ENCODE data around the gene ACAN.

DNA sequence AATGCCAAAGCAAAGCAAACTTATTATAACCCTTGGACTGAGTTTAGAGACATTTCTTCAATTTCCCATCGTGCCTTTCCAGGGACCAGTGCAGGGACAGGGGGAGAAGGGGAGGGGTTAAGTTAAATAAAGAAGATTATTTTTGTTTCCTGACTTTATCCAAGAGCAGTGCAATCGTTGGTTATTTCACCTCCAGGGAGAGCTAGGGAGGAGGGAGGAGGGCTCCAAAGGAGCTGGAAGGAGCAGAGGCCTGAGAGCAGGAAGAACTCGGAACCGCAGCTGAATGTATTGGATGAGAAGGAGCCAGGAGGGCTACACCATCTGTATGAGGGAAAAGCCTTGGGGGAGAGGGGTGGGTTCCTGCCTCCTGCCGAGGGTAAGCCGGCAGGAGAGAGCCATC lies 71.4 kb downstream of the ACAN start:
- TF ChIP-seq BCL6 (CRISPR knock-in tag; IDR thresholded peaks at IDR 0.05): no peak
- TF ChIP-seq, protein P1, sequence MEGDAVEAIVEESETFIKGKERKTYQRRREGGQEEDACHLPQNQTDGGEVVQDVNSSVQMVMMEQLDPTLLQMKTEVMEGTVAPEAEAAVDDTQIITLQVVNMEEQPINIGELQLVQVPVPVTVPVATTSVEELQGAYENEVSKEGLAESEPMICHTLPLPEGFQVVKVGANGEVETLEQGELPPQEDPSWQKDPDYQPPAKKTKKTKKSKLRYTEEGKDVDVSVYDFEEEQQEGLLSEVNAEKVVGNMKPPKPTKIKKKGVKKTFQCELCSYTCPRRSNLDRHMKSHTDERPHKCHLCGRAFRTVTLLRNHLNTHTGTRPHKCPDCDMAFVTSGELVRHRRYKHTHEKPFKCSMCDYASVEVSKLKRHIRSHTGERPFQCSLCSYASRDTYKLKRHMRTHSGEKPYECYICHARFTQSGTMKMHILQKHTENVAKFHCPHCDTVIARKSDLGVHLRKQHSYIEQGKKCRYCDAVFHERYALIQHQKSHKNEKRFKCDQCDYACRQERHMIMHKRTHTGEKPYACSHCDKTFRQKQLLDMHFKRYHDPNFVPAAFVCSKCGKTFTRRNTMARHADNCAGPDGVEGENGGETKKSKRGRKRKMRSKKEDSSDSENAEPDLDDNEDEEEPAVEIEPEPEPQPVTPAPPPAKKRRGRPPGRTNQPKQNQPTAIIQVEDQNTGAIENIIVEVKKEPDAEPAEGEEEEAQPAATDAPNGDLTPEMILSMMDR (IDR thresholded peaks at IDR 0.05 in 2 of 3, conservative IDR thresholded peaks at IDR 0.05 in 1 of 3; ENCODE audit: insufficient read depth in 2 of 3, low read depth in 1 of 3, low read length in 3 of 3): no peak
- TF ChIP-seq, protein P2, sequence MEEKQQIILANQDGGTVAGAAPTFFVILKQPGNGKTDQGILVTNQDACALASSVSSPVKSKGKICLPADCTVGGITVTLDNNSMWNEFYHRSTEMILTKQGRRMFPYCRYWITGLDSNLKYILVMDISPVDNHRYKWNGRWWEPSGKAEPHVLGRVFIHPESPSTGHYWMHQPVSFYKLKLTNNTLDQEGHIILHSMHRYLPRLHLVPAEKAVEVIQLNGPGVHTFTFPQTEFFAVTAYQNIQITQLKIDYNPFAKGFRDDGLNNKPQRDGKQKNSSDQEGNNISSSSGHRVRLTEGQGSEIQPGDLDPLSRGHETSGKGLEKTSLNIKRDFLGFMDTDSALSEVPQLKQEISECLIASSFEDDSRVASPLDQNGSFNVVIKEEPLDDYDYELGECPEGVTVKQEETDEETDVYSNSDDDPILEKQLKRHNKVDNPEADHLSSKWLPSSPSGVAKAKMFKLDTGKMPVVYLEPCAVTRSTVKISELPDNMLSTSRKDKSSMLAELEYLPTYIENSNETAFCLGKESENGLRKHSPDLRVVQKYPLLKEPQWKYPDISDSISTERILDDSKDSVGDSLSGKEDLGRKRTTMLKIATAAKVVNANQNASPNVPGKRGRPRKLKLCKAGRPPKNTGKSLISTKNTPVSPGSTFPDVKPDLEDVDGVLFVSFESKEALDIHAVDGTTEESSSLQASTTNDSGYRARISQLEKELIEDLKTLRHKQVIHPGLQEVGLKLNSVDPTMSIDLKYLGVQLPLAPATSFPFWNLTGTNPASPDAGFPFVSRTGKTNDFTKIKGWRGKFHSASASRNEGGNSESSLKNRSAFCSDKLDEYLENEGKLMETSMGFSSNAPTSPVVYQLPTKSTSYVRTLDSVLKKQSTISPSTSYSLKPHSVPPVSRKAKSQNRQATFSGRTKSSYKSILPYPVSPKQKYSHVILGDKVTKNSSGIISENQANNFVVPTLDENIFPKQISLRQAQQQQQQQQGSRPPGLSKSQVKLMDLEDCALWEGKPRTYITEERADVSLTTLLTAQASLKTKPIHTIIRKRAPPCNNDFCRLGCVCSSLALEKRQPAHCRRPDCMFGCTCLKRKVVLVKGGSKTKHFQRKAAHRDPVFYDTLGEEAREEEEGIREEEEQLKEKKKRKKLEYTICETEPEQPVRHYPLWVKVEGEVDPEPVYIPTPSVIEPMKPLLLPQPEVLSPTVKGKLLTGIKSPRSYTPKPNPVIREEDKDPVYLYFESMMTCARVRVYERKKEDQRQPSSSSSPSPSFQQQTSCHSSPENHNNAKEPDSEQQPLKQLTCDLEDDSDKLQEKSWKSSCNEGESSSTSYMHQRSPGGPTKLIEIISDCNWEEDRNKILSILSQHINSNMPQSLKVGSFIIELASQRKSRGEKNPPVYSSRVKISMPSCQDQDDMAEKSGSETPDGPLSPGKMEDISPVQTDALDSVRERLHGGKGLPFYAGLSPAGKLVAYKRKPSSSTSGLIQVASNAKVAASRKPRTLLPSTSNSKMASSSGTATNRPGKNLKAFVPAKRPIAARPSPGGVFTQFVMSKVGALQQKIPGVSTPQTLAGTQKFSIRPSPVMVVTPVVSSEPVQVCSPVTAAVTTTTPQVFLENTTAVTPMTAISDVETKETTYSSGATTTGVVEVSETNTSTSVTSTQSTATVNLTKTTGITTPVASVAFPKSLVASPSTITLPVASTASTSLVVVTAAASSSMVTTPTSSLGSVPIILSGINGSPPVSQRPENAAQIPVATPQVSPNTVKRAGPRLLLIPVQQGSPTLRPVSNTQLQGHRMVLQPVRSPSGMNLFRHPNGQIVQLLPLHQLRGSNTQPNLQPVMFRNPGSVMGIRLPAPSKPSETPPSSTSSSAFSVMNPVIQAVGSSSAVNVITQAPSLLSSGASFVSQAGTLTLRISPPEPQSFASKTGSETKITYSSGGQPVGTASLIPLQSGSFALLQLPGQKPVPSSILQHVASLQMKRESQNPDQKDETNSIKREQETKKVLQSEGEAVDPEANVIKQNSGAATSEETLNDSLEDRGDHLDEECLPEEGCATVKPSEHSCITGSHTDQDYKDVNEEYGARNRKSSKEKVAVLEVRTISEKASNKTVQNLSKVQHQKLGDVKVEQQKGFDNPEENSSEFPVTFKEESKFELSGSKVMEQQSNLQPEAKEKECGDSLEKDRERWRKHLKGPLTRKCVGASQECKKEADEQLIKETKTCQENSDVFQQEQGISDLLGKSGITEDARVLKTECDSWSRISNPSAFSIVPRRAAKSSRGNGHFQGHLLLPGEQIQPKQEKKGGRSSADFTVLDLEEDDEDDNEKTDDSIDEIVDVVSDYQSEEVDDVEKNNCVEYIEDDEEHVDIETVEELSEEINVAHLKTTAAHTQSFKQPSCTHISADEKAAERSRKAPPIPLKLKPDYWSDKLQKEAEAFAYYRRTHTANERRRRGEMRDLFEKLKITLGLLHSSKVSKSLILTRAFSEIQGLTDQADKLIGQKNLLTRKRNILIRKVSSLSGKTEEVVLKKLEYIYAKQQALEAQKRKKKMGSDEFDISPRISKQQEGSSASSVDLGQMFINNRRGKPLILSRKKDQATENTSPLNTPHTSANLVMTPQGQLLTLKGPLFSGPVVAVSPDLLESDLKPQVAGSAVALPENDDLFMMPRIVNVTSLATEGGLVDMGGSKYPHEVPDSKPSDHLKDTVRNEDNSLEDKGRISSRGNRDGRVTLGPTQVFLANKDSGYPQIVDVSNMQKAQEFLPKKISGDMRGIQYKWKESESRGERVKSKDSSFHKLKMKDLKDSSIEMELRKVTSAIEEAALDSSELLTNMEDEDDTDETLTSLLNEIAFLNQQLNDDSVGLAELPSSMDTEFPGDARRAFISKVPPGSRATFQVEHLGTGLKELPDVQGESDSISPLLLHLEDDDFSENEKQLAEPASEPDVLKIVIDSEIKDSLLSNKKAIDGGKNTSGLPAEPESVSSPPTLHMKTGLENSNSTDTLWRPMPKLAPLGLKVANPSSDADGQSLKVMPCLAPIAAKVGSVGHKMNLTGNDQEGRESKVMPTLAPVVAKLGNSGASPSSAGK (IDR thresholded peaks at IDR 0.05): no peak

All from K562 (cell line).